Thoracic aorta (tissue), 2 donors: ENCODE results near the gene NUDC. TPM values are rescaled to one million over a fixed set of nuclear protein-coding genes. Genes with fewer than 3 reads are reported as not detected.
A peak's percentile ranks its signal among the peaks of the same experiment; 100 is the strongest.

ENCODE experiments used
- ATAC-seq: fragments of 150-250 bp; one replicate; pipeline ENCODE4 v1.8.0; 2017; ENCODE audit warnings: low read depth; ENCODE audit not compliant: insufficient number of reproducible peaks, low FRiP score
- DNase-seq: peaks from one replicate; pipeline ENCODE4 v3.0.0-alpha.2; 2020; ENCODE audit warnings: low spot score
- H3K27ac ChIP-seq, 2 donors: fragments of 200-600 bp; sonication (generic); 1 replicate in 1 of 2; 2 replicates in 1 of 2; pipeline ENCODE4 v1.5.1; 2016; ENCODE audit warnings: mild to moderate bottlenecking in 2 of 2, moderate library complexity in 2 of 2
- H3K27me3 ChIP-seq: fragments of 200-600 bp; sonication (generic); replicated peaks from 2 replicates; pipeline ENCODE4 v1.6.0; 2016; ENCODE audit warnings: mild to moderate bottlenecking; ENCODE audit not compliant: insufficient read depth
- H3K36me3 ChIP-seq: fragments of 200-600 bp; sonication (generic); one replicate; pipeline ENCODE4 v1.5.1; 2016
- H3K4me1 ChIP-seq, 2 donors: fragments of 200-600 bp; sonication (generic); 1 replicate in 1 of 2; 2 replicates in 1 of 2; pipeline versions ENCODE4 v1.5.1 to v1.6.0; 2016; ENCODE audit warnings: low read depth in 2 of 2, mild to moderate bottlenecking in 1 of 2; ENCODE audit not compliant: control insufficient read depth in 1 of 2
- H3K4me3 ChIP-seq: fragments of 200-600 bp; sonication (generic); 2 replicates; pipeline ENCODE4 v1.5.1; 2016; ENCODE audit warnings: mild to moderate bottlenecking
- H3K9me3 ChIP-seq: fragments of 200-600 bp; sonication (generic); 2 replicates; pipeline ENCODE4 v1.5.1; 2016
- total RNA-seq, 2 donors: library from RNA; depleted of rRNA; stranded (reverse); fragments of >200 nt; gene quantifications; one replicate each; pipeline versions ENCODE4 v1.1.0 to v1.2.3, GENCODE V29; 2016
- TF ChIP-seq, protein P1 (sequence below): fragments of 200-600 bp; sonication (generic); IDR thresholded peaks from one replicate; pipeline ENCODE4 v1.5.1; 2019; ENCODE audit warnings: antibody characterized with exemption

NUDC gene
- total RNA-seq, 2 donors from 2014 or later, result 36.8 to 56.4 TPM

DNA sequence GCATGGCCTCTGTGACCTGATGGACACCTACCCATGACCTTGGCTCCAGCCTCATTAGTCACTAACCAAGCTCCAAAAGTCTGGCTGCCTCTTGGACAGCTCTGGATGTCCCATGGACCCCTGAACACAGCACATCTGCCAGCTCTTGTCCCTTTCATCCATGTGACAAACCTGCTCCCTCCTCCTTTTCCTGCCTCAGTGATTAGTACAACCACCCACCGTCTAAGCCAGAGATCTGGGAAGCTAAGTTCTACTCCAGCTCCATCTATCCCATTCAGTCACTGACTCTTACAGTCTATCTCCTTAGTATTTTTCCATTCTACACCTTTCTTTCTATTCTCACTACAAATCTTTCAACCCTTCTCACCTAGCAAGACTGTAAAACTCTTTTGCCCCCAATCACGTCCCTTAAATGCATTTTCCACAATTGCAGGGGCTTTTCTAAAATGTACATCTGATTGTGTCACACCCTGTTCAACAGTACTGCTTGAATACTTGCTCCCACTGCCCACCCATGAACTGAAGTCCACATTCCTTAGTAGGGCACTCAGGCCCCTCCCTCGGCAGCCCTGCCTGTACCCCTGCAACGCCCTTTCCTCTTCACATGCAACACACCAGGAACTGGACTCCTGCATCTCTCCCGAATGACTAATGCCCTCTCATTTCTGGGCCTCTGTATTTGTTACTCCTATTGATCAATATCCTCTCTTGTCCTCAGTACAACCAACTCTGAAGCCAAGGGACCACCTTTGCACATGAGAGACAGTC, 38.7 kb upstream of the NUDC start:
- TF ChIP-seq, protein P1, sequence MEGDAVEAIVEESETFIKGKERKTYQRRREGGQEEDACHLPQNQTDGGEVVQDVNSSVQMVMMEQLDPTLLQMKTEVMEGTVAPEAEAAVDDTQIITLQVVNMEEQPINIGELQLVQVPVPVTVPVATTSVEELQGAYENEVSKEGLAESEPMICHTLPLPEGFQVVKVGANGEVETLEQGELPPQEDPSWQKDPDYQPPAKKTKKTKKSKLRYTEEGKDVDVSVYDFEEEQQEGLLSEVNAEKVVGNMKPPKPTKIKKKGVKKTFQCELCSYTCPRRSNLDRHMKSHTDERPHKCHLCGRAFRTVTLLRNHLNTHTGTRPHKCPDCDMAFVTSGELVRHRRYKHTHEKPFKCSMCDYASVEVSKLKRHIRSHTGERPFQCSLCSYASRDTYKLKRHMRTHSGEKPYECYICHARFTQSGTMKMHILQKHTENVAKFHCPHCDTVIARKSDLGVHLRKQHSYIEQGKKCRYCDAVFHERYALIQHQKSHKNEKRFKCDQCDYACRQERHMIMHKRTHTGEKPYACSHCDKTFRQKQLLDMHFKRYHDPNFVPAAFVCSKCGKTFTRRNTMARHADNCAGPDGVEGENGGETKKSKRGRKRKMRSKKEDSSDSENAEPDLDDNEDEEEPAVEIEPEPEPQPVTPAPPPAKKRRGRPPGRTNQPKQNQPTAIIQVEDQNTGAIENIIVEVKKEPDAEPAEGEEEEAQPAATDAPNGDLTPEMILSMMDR, result no peak
- no peak for ATAC-seq
- Histone ChIP-seq H3K9me3 (no peaks in the 10 kb centered on the region), H3K27me3 (no peaks in the 10 kb centered on the region), H3K36me3 (peaks cover 79% of the 10 kb centered on the region), H3K4me1 (peaks cover 0 to under 1% of the 10 kb centered on the region in 2 donors), H3K4me3 (no peak overlapping the region), H3K27ac (no peak overlapping the region)
- no peak for DNase-seq

DNA sequence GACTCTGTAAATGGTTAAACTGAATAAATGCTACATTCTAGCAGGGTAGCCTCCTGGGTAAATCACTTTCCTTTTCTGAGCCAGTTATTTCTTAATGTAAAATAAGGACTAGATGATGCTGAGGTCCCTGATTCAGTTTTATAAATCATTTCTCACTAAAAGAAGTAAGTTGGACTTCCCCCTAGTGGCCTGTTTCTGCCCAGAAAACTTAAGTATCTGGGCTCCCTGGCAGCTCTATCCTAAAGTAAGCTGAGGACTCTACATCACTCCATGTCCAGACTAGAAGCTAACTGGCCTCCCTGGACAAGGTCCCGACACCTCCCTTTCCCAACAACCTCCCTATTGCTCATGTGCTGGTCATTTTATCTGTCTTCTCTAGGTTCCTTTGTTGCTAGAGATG, 34.4 kb upstream of the NUDC start:
- TF ChIP-seq, protein P1, result peak; percentile 22
- Histone ChIP-seq H3K4me1 (peaks cover 14 to 18% of the 10 kb centered on the region in 2 donors), H3K27me3 (no peaks in the 10 kb centered on the region), H3K36me3 (peaks cover 59% of the 10 kb centered on the region), H3K27ac (no peak overlapping the region), H3K4me3 (no peak overlapping the region), H3K9me3 (no peaks in the 10 kb centered on the region)
- DNase-seq (no peak), ATAC-seq (no peak)

GRCh38 chr1:26888231-26888630, 33.3 kb upstream of the NUDC start:
- TF ChIP-seq, protein P1, result no peak
- no peak for ATAC-seq
- DNase-seq, result no peak

GRCh38 chr1:26889551-26890466, 31.7 kb upstream of the NUDC start, which contains the start of gene GPN2:
GPN2 (minus strand) TSS chr1:26890283; CDS start chr1:26890096, 187 bp downstream.
- ATAC-seq (peak; percentile 41), DNase-seq (peak; percentile 21)
- Histone ChIP-seq H3K4me3 (peak within 1 kb of the TSS; percentile 84), H3K4me1 (peaks cover 14 to 18% of the 10 kb centered on the region in 2 donors), H3K27ac (peak within 1 kb of the TSS; percentile 87 to 88), H3K36me3 (peaks cover 48% of the 10 kb centered on the region), H3K9me3 (no peaks in the 10 kb centered on the region), H3K27me3 (no peaks in the 10 kb centered on the region)
- TF ChIP-seq, protein P1, result no peak

More at GRCh38 chr1:26888231-26888630, 33.3 kb upstream of the NUDC start:
- no peaks in the 10 kb centered on the region for H3K27me3 ChIP-seq
- H3K4me3 ChIP-seq, result no peak overlapping the region
- H3K9me3 ChIP-seq, result no peaks in the 10 kb centered on the region
- H3K4me1 ChIP-seq, result peaks cover 14 to 18% of the 10 kb centered on the region in 2 donors
- no peak overlapping the region for H3K27ac ChIP-seq
- peaks cover 58% of the 10 kb centered on the region for H3K36me3 ChIP-seq

DNA sequence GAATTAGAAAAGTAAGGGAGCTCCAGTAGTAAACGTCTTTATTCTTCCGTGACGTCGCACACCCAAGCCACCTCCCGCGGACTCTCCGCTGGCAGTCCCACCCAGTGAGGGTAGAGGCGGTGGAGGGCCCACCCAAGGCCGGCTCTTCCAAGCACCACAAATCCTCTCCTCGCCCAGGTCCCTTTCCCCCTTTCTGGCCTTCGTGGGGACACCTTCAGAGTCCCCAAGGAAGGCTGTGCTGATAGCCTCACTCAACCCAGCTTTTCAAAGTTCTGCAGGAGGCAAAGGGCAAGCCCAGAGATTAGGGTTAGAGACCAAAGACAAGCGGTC, 31.1 kb upstream of the NUDC start:
- TF ChIP-seq, protein P1, result no peak
- H3K36me3 ChIP-seq, result peaks cover 48% of the 10 kb centered on the region
- no peaks in the 10 kb centered on the region for H3K27me3 ChIP-seq
- peak overlapping the region; percentile 84 for H3K4me3 ChIP-seq
- no peak for ATAC-seq
- no peak for DNase-seq
- H3K4me1 ChIP-seq, result peaks cover 14 to 18% of the 10 kb centered on the region in 2 donors
- H3K9me3 ChIP-seq, result no peaks in the 10 kb centered on the region
- peak overlapping the region; percentile 87 to 88 for H3K27ac ChIP-seq
